ENCODE measurements around the gene PHC2. TPM values are rescaled to one million over a fixed set of nuclear protein-coding genes. Genes with fewer than 3 reads are reported as not detected.

The PHC2 gene
- total RNA-seq, 2 donors from 2014 or later: 15.4 to 34.5 TPM

DNA sequence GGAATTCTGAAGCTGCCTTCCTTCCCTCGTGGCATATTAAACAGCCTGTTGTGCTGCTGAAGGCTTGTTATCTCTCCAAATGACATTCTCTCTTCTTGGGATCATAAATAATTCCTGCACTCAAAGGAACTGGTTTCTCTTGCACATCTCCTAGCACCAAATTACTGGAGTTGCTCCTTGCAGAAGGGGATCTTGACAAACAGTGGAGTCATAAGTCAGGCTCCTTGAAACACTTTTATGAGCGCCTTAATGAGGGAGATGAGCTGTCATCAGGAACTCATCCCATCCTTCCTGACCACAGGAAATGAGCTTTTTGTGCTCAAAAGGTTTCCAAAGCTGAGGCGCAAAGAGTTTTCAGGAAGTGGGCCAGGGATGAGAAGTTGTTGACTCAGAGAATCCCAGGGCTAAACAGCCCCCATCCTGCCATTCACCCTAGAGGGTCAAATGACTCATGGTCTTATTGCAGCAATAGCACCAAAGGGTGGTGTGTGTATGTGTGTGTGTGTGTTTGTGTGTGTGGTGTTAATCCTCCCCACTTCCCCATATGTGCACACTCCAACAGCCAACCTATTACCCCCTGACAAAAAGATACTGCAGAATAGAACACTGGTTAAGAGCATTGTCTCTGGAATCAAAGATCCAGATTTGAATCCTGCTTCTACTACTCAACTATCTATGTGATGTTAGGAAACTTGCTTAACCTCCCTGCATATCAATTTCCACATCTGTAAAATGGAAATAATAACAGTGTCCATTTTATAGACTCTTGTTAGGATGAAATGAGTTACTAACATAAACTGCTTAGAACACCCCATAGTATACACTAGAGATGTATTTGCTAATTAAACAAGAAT is 2.8 kb upstream of the PHC2 start:
- no peak overlapping the region for H3K27ac Mint-ChIP-seq
- ATAC-seq: no peak
- no peaks in the 10 kb centered on the region for H3K9me3 Mint-ChIP-seq
- no peak for DNase-seq (ENCODE audit: low spot score in 2 of 2)
- H3K36me3 Mint-ChIP-seq: no peaks in the 10 kb centered on the region

- H3K27ac Mint-ChIP-seq: no peak overlapping the region
- no peaks in the 10 kb centered on the region for H3K36me3 Mint-ChIP-seq
- no peaks in the 10 kb centered on the region for H3K9me3 Mint-ChIP-seq
- DNase-seq (ENCODE audit: low spot score in 2 of 2) (peak in 1 of 2 donors; percentile 19), ATAC-seq (peak in 1 of 2 donors; percentile 13)
Observed at GRCh38 chr1:33429856-33430691, 821 bp downstream of the PHC2 start.

DNA sequence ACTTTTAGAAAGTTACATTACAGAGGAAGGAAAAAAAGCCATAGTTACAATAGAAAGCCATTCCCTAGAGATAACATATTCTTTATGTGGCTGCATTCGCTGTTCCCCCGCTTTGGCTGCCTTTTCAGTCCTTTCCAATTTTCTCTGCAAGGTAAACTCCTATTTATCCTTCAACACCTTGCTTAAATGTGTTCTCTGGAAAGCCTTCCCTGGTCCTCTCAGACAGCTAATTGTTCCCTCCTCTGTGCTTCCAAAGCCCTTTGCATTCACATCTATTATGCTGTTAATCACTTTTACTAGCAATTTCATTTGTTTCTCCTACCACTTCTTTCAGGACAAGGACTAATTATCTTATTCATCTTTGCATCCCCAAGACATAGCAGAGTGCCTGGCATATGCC is 1.6 kb downstream of the PHC2 start:
- DNase-seq (ENCODE audit: low spot score in 2 of 2) (no peak), ATAC-seq (no peak)
- no peak overlapping the region for H3K27ac Mint-ChIP-seq
- H3K9me3 Mint-ChIP-seq: no peaks in the 10 kb centered on the region
- H3K36me3 Mint-ChIP-seq: no peaks in the 10 kb centered on the region

GRCh38 chr1:33428661-33429060 is 2.2 kb downstream of the PHC2 start:
- H3K9me3 Mint-ChIP-seq: no peaks in the 10 kb centered on the region
- DNase-seq (ENCODE audit: low spot score in 2 of 2): no peak
- H3K27ac Mint-ChIP-seq: no peak overlapping the region

GRCh38 chr1:33426916-33427315 is 4.0 kb downstream of the PHC2 start:
- no peak overlapping the region for H3K27ac Mint-ChIP-seq
- ATAC-seq (no peak), DNase-seq (ENCODE audit: low spot score in 2 of 2) (no peak)
- no peaks in the 10 kb centered on the region for H3K36me3 Mint-ChIP-seq
- no peaks in the 10 kb centered on the region for H3K9me3 Mint-ChIP-seq

More at GRCh38 chr1:33428661-33429060, 2.2 kb downstream of the PHC2 start:
- no peaks in the 10 kb centered on the region for H3K36me3 Mint-ChIP-seq
- no peak for ATAC-seq

DNA sequence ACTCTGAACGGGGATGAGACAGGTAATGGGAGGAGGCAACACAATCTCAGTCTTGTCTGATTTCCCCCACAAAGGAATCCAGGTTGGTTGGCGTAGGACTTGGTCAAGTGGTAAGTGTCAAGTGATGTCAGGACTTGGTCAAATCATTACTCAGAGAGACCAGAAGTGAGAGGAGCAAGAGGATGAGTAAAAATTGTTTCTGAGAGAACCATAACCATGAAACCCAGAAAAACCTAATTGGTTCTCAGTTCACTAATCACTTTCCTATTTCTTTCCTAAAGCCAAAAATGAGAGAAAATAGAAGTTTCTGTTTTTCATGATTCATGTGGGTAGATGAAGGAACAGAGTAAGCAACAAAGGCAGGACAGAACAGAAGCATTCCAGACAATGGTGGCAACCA is 5.0 kb downstream of the PHC2 start:
- Mint-ChIP-seq H3K9me3 (no peaks in the 10 kb centered on the region), H3K36me3 (no peaks in the 10 kb centered on the region), H3K27ac (no peak overlapping the region)
- no peak for DNase-seq (ENCODE audit: low spot score in 2 of 2)
- ATAC-seq: peak; percentile 58 to 68

- DNase-seq (ENCODE audit: low spot score in 2 of 2): no peak
- no peak for ATAC-seq
- Mint-ChIP-seq H3K36me3 (no peaks in the 10 kb centered on the region), H3K27ac (no peak overlapping the region), H3K9me3 (no peaks in the 10 kb centered on the region)
Observed at GRCh38 chr1:33424610-33425009, 6.3 kb downstream of the PHC2 start.

DNA sequence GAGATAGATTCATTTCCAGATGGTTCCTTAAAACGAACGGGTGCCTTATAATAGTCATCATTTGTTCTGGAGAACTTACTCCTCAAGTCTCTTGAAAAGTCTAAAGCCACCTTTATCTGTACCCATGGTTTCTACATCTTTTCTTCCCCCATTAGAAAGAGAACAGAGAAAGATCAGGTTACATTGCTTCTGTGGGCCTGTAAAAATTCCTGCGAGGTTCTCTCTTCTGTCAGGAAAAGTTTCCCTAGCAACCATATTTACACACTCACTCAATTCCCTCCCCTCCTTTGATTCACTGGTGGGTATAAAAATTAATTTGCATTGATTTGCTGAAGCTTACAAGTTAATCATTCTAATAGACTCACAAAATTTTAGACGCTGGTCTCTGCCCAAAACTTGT is 6.7 kb downstream of the PHC2 start:
- no peaks in the 10 kb centered on the region for H3K36me3 Mint-ChIP-seq
- H3K9me3 Mint-ChIP-seq: no peaks in the 10 kb centered on the region
- ATAC-seq: no peak
- no peak for DNase-seq (ENCODE audit: low spot score in 2 of 2)
- no peak overlapping the region for H3K27ac Mint-ChIP-seq

DNA sequence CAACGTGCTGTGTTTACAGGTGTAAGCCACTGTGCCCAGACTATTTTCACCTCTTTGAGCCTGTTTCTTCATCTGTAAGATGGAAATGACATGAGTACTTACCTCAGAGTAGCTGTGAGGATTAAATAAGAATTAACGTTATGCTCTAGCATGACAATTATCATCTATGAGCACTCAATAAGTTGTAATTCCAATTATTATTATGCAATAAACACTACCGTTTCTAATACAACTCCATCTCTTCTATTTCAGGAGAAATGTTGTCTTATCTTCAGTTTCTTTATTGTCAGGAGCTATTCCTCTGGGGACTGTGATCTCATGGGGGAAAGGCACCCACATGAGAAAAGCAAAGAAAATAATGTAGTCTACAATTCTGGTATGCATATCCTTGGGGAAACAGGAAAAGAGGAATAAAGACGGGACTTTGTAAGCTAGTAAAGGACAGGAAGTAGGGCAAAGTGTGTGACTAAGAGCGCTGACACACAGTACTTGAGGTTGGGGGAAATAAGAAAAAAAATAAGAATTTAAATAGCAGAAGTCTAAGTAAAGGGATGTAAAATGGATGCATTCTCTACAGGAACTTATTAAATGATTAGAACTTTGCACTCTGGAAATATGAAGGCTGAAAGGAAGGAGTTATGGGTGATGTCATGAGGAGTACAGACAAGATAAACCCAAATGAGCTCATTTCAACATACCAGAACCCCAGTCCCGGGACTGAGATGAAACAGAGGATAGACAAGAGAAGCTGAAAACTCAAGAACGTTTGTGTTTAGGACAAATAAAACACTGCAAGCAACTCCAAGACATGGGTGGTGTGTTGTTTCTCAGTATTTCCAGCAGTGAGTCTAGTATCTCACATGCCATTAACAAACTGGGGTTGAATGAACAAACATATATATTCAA is 9.8 kb downstream of the PHC2 start:
- no peak overlapping the region for H3K27ac Mint-ChIP-seq
- DNase-seq (ENCODE audit: low spot score in 2 of 2): no peak
- peaks cover under 1% of the 10 kb centered on the region in 2 donors for H3K36me3 Mint-ChIP-seq
- H3K9me3 Mint-ChIP-seq: peaks cover 6 to 12% of the 10 kb centered on the region in 2 donors
- no peak for ATAC-seq

DNA sequence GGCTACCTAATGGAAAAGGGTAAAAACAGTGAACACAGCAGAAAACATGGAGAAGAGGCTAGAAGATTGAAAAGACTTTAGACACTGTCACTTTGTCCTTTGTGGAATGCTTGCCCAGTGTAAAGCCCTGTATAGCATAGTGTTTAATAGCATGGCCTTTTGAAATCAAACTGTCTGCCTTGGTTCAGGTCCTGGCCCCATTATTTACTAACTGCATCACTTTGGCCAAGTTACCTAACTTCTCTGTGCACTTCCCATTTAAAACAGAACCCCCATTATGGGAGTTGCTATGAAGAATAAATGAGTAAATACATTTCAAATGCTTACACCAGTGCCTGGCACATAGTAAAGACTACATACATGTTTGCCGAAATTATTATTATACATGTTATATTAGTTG is 12.1 kb downstream of the PHC2 start:
- ATAC-seq (no peak), DNase-seq (ENCODE audit: low spot score in 2 of 2) (no peak)
- peaks cover 14 to 15% of the 10 kb centered on the region in 2 donors for H3K36me3 Mint-ChIP-seq
- peaks cover 18 to 25% of the 10 kb centered on the region in 2 donors for H3K9me3 Mint-ChIP-seq
- no peak overlapping the region for H3K27ac Mint-ChIP-seq

- no peak overlapping the region for H3K27ac Mint-ChIP-seq
- DNase-seq (ENCODE audit: low spot score in 2 of 2) (no peak), ATAC-seq (no peak)
- H3K9me3 Mint-ChIP-seq: peaks cover 18 to 25% of the 10 kb centered on the region in 2 donors
- H3K36me3 Mint-ChIP-seq: peaks cover 14 to 15% of the 10 kb centered on the region in 2 donors
Observed at GRCh38 chr1:33414879-33415278, 16.0 kb downstream of the PHC2 start.

DNA sequence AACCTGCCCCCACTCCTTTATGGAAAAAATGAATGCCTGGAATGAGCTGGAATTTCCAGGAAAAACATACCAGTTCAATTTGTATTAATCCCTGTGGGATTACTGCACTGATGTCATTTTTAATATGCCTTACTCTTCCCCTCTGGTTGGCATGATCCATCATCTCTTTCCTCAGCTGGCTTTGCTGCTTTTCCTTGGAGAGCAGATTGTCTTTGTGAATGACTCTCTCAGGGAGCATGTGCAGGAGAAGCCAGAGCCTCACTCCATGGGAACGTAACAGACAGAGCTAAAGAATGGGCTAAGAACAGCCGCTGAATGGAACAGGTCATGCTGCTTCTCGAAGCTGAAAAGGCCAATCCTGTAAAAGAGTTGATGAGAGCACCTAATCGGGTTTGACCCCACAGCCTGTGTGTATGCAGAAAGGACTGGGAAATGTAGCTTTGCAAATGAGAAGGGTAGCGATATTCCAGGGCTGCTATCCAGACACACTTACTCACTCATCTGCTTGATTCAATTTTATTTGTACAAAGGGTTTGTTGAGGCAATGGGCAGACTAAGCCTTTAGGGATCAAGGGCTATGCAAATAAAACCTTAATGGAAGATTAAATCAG is 20.7 kb downstream of the PHC2 start:
- Mint-ChIP-seq H3K27ac (no peak overlapping the region), H3K9me3 (peaks cover 4 to 5% of the 10 kb centered on the region in 2 donors), H3K36me3 (peaks cover 5 to 6% of the 10 kb centered on the region in 2 donors)
- ATAC-seq: no peak
- no peak for DNase-seq (ENCODE audit: low spot score in 2 of 2)

- DNase-seq (ENCODE audit: low spot score in 2 of 2): no peak
- H3K36me3 Mint-ChIP-seq: no peaks in the 10 kb centered on the region
- H3K27ac Mint-ChIP-seq: no peak overlapping the region
- ATAC-seq: no peak
- H3K9me3 Mint-ChIP-seq: no peaks in the 10 kb centered on the region
Observed at GRCh38 chr1:33408093-33408436, 22.8 kb downstream of the PHC2 start.

GRCh38 chr1:33407352-33408092 is 23.4 kb downstream of the PHC2 start:
- ATAC-seq: no peak
- DNase-seq (ENCODE audit: low spot score in 2 of 2): no peak
- H3K27ac Mint-ChIP-seq: no peak overlapping the region
- no peaks in the 10 kb centered on the region for H3K9me3 Mint-ChIP-seq
- H3K36me3 Mint-ChIP-seq: no peaks in the 10 kb centered on the region

GRCh38 chr1:33402206-33402605 is 28.7 kb downstream of the PHC2 start:
- Mint-ChIP-seq H3K27ac (no peak overlapping the region), H3K36me3 (no peaks in the 10 kb centered on the region), H3K9me3 (no peaks in the 10 kb centered on the region)
- no peak for ATAC-seq
- no peak for DNase-seq (ENCODE audit: low spot score in 2 of 2)

DNA sequence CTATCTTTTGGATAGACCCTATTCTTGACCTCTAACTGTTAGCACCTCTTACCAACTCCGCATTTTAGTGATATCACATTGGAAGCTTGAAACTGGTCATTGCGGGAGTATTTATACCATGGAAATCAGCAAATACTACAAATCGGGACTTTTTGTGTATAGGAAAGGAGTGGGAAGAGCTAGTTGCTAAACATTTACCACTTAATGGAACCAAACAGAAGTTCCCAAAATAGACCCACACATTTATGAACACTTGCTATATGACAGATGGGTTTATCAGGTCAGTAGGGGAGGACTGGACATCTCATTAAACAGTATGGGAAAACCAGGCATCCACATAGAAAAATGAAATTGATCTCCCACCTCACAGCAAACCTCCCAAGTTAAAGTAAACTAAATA is 29.4 kb downstream of the PHC2 start:
- no peak for DNase-seq (ENCODE audit: low spot score in 2 of 2)
- ATAC-seq: no peak
- Mint-ChIP-seq H3K27ac (no peak overlapping the region), H3K9me3 (no peaks in the 10 kb centered on the region), H3K36me3 (no peaks in the 10 kb centered on the region)
